ENCODE measurements around the gene DCST2.

Gene DCST2

DNA sequence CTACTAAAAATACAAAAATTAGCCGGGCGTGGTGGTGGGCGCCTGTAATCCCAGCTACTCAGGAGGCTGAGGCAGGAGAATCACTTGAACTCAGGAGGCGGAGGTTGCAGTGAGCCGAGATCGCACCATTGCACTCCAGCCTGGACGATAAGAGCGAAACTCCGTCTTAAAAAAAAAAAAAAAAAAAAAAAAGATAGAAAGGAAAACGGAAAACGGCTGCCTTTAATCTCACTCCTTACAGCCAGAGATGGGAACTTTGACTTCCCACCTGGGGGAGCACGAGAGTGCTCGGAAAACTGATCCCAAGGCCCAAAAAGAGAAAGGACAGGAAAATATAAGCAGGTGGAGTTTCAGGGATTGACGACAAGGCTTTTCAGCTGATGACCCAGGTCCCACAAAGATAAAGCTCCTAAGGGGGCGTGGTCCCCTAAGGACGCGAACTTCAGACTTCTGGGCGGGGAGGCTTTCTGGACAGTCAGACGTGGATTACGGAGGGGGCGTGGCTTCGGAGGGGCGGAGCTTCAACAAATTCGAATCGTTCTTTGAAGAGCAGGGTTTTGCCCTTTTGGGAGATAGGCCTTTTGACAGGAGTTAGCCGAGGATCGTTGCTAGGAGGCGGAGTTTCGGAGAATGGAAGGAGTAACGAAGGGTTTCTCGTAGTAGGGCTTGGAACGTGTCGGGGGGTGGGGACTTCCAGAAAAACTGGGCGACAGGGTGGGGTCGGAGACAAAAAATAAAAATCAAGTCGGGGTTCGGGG, 60.1 kb downstream of the DCST2 start:
- peak; percentile 93 to 94 for DNase-seq

DNA sequence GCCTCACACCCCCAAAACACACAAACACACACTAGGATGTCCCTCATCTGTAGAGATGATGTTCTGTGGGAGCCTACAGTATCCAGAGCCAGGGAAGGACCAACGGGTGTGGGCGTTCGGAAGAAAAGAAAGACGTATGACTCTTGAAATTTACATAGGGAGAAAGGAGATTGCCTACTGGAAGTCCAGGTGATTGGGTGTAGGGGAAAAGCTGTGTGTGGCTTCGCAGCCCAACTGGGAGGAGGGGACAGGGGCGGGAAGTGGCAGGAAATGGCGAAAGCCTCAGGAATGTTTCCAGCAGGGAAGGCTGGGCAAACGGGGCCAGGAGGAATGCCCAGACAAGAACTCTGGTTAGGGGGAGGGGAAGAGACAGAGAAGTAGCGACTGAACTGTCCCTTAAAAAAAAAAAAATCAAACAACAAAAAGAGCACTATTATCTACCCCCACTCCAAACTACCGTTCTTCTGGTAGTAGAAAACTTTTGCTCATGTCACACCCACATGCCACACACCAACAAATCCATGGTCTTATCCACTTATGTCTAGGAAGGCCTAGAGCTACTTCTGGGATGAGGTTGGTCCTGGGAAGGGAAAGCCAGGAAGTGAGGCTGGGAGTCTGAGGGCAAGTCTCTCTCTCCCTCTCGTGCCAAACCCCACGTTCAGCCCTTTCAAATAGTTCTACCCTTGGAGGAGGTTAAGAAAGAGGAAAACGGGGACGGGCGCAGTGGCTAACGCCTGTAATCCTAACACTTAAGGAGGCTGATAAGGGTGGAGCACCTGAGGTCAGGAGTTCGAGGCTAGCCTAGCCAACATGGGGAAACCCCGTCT, 60.9 kb downstream of the DCST2 start:
- no peak for DNase-seq

DNA sequence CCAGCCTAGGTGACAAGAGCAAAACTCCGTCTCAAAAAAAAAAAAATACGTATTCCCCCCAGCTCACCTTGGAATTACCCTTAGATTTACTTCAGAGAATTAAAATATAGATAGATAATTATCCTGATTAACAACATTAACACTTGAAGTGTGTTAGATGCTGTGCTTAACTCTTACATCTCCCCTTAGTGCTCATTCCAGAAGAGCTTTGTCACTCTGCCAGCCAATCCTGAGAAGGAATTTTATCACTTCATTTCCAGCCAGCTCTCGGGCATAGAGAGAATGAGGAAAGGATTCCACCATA, 61.4 kb downstream of the DCST2 start:
- DNase-seq, result no peak

DNA sequence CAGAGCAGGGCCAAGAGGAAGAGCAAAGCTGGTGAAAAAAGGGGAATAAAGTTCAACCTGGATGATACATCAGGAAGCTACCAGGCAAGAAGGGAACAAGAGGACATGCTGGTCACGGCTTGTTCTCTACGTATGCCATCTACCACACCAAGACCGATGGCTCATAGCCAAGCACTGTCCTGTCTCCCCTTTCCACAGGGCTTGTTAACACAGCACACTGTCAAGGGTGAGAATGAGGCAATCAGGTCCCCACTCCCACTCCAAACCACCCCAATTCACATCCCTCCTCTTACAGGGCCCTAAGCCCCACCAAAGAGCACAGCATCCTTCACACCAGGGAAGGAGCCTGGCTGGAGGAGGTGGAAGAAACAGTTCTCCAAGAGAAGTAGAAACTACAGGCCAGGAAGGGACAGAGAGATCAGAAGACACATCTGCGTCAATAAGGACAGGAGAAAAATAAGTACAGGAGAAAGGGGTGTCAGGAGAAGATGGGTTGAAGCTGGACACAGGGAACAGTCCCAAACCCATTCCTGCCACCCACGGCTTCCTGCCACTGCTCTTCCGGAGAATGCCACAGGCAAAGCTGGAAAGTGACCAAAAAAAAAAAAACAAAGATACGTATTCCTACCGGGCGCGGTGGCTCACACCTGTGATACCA, 62.1 kb downstream of the DCST2 start:
- no peak for DNase-seq

DNA sequence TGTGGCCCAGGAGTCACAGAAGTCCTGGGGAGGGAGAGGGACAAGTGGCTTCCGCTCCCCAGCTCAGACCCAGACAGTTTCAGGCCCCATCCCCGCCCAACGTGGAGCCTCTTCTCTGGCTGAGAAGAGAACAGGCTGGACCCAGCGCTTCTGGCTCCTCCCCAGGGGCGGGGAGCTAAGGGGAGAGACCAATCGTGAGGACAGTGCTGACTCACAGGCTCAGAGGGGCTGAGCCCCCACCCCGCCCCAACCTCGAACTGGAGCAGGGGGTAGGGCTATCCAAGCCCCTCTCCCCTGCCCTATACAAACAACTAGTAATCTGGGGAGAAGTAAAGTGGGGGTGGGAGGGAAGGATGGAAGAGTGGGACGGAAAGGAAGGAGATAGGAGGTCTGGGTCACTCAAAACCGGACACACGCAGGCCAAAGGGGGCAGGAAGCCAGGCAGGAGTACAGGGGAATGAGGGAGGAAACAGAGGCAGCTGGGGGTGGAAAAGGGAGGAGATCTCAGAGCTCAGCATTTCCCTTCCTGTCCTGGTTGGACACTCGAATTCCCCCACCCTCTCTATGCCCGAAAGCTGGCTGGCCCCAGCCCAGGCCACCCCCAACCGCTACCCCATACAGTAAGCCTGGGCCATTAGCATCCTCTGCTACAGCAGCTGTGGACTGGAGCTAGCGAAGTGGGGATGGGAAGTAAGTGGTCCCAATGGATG, 62.8 kb downstream of the DCST2 start, which contains the start of gene SHC1:
TSS of gene SHC1 (minus strand) at position 117 of the 710 bp plus-strand sequence. CDS start 221 bp downstream, outside the sequence.
- DNase-seq, result peak in 1 of 2 donors; percentile 66

DNA sequence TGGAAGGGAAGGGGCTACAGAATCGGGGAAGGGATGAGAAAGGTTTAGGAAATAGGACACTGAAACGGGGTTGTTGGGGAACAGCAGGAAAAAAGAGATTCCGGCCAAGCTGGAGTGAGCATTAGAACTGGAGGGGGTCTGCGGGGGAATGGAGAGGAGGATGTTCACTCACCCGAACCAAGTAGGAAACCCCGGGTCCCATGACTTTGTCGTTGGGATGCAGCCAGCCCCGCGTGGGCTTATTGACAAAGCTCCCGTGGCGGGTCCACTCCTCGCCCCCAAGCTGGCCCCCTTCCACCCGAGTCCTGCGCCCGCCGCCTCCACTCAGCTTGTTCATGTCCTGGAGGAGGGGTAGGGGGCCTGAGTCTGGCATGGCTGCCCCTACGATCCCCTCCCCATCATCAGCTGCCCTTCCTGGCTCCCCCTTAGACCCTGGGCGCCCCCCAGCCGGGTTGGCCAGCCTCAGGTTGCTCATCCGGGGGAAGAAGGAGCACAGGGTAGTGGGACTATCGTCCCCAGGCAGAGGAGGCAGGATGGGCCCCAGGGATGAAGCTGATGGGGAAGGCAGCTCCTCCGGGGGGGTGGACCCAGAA, 63.6 kb downstream of the DCST2 start:
- no peak for DNase-seq

DNA sequence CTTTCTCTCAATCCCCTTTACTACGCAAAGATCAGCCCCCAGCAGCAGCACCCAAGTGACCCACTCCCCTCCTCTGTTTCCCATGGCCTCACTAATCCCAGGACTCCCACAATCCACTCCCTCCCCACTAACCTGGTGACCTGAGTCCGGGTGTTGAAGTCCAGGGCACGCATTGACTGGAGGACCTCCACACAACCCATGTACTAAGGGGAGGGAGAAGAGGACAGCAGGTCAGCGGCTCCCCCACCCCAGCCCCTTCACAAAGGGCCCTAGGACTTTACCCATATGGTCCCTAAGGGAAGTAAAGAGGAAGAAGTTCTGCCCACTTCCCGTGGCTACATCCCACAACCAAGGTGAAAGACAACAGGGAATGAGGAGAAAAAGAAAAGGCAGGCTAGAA, 64.3 kb downstream of the DCST2 start:
- no peak for DNase-seq

DNA sequence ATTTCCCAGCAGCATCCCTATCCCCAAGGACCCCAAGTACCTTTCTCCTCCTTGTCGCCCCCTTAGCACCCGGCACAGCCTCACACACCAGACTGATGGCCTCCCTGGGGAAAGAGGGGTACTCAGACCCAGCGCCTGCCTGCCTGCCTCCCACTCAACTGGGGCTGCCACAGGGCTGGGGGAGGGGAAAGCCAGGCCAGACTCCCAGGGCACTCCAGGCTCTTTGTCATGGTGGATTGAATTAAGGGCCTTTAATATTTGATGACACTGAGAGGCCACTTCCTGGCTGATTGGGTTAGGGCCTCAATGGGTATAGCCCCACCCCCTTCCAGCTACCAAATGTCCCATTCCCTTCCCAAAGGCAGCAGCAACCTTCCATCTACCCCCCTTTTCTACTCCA, 64.8 kb downstream of the DCST2 start:
- no peak for DNase-seq

Data from CD4-positive, alpha-beta T cell treated with Interleukin-1 beta for 1 hour (primary cell).